Chondrocyte (in vitro differentiated cells): ENCODE measurements around the gene TMEM132D. TPM values are rescaled to one million over a fixed set of nuclear protein-coding genes. Genes with fewer than 3 reads are reported as not detected.

ENCODE experiments used
- DNase-seq: peaks from one replicate; pipeline ENCODE4 v3.0.0; 2021; ENCODE audit warnings: mixed read lengths, low spot score
- H3K27ac Mint-ChIP-seq: one replicate; pipeline ENCODE4 v1.8.0; 2021; ENCODE audit warnings: mild to moderate bottlenecking, moderate library complexity, mixed read lengths; ENCODE audit not compliant: unreplicated experiment
- H3K27me3 Mint-ChIP-seq: 2 replicates; pipeline ENCODE4 v1.8.0; 2021; ENCODE audit warnings: low read depth, mixed read lengths
- H3K36me3 Mint-ChIP-seq: 2 replicates; pipeline ENCODE4 v1.8.0; 2021; ENCODE audit warnings: low read depth, mixed read lengths
- H3K4me1 Mint-ChIP-seq: 2 replicates; pipeline ENCODE4 v1.8.0; 2021; ENCODE audit warnings: low read depth, mild to moderate bottlenecking, mixed read lengths
- H3K4me3 Mint-ChIP-seq: one replicate; pipeline ENCODE4 v1.8.0; 2021; ENCODE audit warnings: mild to moderate bottlenecking, moderate library complexity, mixed read lengths; ENCODE audit not compliant: unreplicated experiment
- H3K9me3 Mint-ChIP-seq: 2 replicates; pipeline ENCODE4 v1.8.0; 2021; ENCODE audit warnings: low read depth, mixed read lengths
- CTCF ChIP-seq: fragments of 200-600 bp; sonication (generic); IDR thresholded peaks from 2 replicates; pipeline ENCODE4 v1.5.0; 2021; ENCODE audit warnings: antibody characterized with exemption, mild to moderate bottlenecking, moderate library complexity
- total RNA-seq: library from RNA; stranded (reverse); gene quantifications from 3 replicates; pipeline ENCODE4 v1.2.1, GENCODE V29; 2021

The TMEM132D gene
- total RNA-seq, 1 donor from 2014 or later = 3.1 TPM

GRCh38 chr12:129363041-129363440 is 540.8 kb downstream of the TMEM132D start:
- Mint-ChIP-seq H3K9me3 (peaks cover 8% of the 10 kb centered on the region), H3K4me3 (no peak overlapping the region), H3K27ac (no peak overlapping the region), H3K27me3 (no peaks in the 10 kb centered on the region), H3K4me1 (no peaks in the 10 kb centered on the region), H3K36me3 (no peaks in the 10 kb centered on the region)
- DNase-seq = no peak
- TF ChIP-seq CTCF = no peak

- Mint-ChIP-seq H3K9me3 (peaks cover 11% of the 10 kb centered on the region), H3K4me3 (no peak overlapping the region), H3K4me1 (no peaks in the 10 kb centered on the region), H3K27me3 (no peaks in the 10 kb centered on the region), H3K36me3 (no peaks in the 10 kb centered on the region), H3K27ac (no peak overlapping the region)
- no peak for DNase-seq
- TF ChIP-seq CTCF = no peak
Measured at GRCh38 chr12:129357233-129357632, 546.6 kb downstream of the TMEM132D start.

- no peaks in the 10 kb centered on the region for H3K4me1 Mint-ChIP-seq
- H3K27me3 Mint-ChIP-seq = no peaks in the 10 kb centered on the region
- no peak for DNase-seq
- H3K9me3 Mint-ChIP-seq = peaks cover 15% of the 10 kb centered on the region
- no peak for TF ChIP-seq CTCF
- no peak overlapping the region for H3K27ac Mint-ChIP-seq
- no peaks in the 10 kb centered on the region for H3K36me3 Mint-ChIP-seq
- H3K4me3 Mint-ChIP-seq = no peak overlapping the region
Measured at GRCh38 chr12:129351481-129351880, 552.3 kb downstream of the TMEM132D start.

- Mint-ChIP-seq H3K4me3 (no peak overlapping the region), H3K27me3 (no peaks in the 10 kb centered on the region), H3K36me3 (no peaks in the 10 kb centered on the region), H3K4me1 (no peaks in the 10 kb centered on the region), H3K9me3 (peaks cover 31% of the 10 kb centered on the region), H3K27ac (no peak overlapping the region)
- no peak for TF ChIP-seq CTCF
- DNase-seq = no peak
Measured at GRCh38 chr12:129339336-129339735, 564.5 kb downstream of the TMEM132D start.

GRCh38 chr12:129337413-129337812 is 566.4 kb downstream of the TMEM132D start:
- no peak for DNase-seq
- H3K27me3 Mint-ChIP-seq = no peaks in the 10 kb centered on the region
- H3K4me3 Mint-ChIP-seq = no peak overlapping the region
- H3K4me1 Mint-ChIP-seq = no peaks in the 10 kb centered on the region
- H3K27ac Mint-ChIP-seq = no peak overlapping the region
- TF ChIP-seq CTCF = no peak
- no peaks in the 10 kb centered on the region for H3K36me3 Mint-ChIP-seq
- peaks cover 35% of the 10 kb centered on the region for H3K9me3 Mint-ChIP-seq
